GM21515 (cell line): ENCODE measurements around the gene FOXO3B.
"Not testable (repeated sequence)": the region's sequence is repeated elsewhere in the genome, so short reads cannot be mapped to it uniquely, and the experiment has no call there.

Source experiments
- ATAC-seq: cut with Tn5 transposase; IDR thresholded peaks from one replicate; pipeline ENCODE4 v1.9.1; 2021; ENCODE audit not compliant: unreplicated experiment

Gene FOXO3B

GRCh38 chr17:18661924-18662624, 20.0 kb downstream of the FOXO3B start:
- not testable (repeated sequence) for ATAC-seq

- ATAC-seq: not testable (repeated sequence)
These were observed 32.0 kb downstream of the FOXO3B start for GRCh38 chr17:18650094-18650493.

- not testable (repeated sequence) for ATAC-seq
These were observed 37.8 kb downstream of the FOXO3B start, which contains the start of gene TBC1D28 for GRCh38 chr17:18644291-18644690. Gene TBC1D28, minus strand, starts transcription at chr17:18644391. Its CDS starts 3,039 bp downstream, at chr17:18641352.

- ATAC-seq: not testable (repeated sequence)
These were observed 39.0 kb downstream of the FOXO3B start for GRCh38 chr17:18643124-18643523.

- not testable (repeated sequence) for ATAC-seq
These were observed 43.8 kb downstream of the FOXO3B start for GRCh38 chr17:18638357-18638756.

- not testable (repeated sequence) for ATAC-seq
These were observed 45.9 kb downstream of the FOXO3B start for GRCh38 chr17:18636237-18636636.

- not testable (repeated sequence) for ATAC-seq
These were observed 46.3 kb downstream of the FOXO3B start for GRCh38 chr17:18635773-18636172.

- not testable (repeated sequence) for ATAC-seq
These were observed 47.4 kb downstream of the FOXO3B start for GRCh38 chr17:18634550-18635263.
